SK-N-SH (cell line): ENCODE results near the gene FBXO31. TPM values are rescaled to one million over a fixed set of nuclear protein-coding genes. Genes with fewer than 3 reads are reported as not detected.

Experiments
- CTCF ChIA-PET: fragments of 300-600, 350-600 bp; formaldehyde crosslinking; extraction: SDS; loops from one replicate; lab custom pipeline; 2021; lab: Yijun Ruan, JAX
- POLR2A ChIA-PET: fragments of 350-600 bp; sonication (Branson Sonifier 250); formaldehyde crosslinking; extraction: SDS; loops from one replicate; lab custom pipeline; 2020; ENCODE audit warnings: antibody characterized with exemption, inconsistent platforms; lab: Yijun Ruan, JAX
- DNase-seq: peaks from one replicate; pipeline ENCODE4 v3.0.0; 2012
- H2AFZ ChIP-seq: fragments of 200-600 bp; sonication (generic); 2 replicates; pipeline ENCODE4 v1.8.1; 2016; ENCODE audit warnings: antibody characterized with exemption, mild to moderate bottlenecking, low read depth
- H3F3A ChIP-seq: fragments of 200-600 bp; sonication (generic); replicated peaks from 2 replicates; pipeline ENCODE3; 2016; ENCODE audit warnings: antibody characterized with exemption, mild to moderate bottlenecking; ENCODE audit not compliant: insufficient read depth
- H3K27ac ChIP-seq, 2 experiments: fragments of 200-500 bp in 1 of 2; fragments of 200-600 bp in 1 of 2; sonication (Bioruptor generic) in 1 of 2; sonication (generic), shearing (Covaris generic) in 1 of 2; 2 replicates each; pipeline versions ENCODE4 v1.5.1 to v1.6.1; 2014 to 2016; ENCODE audit warnings: low read depth in 2 of 2, inconsistent platforms in 1 of 2, low read length in 1 of 2, mild to moderate bottlenecking in 1 of 2, mixed read lengths in 1 of 2
- H3K27me3 ChIP-seq: fragments of 200-600 bp; sonication (generic), shearing (Covaris generic); 2 replicates; pipeline ENCODE4 v1.6.1; 2016; ENCODE audit warnings: mixed run types; ENCODE audit not compliant: insufficient read depth
- H3K36me3 ChIP-seq, 2 experiments: fragments of 200-500 bp in 1 of 2; fragments of 200-600 bp in 1 of 2; sonication (Bioruptor generic) in 1 of 2; sonication (generic) in 1 of 2; replicated peaks in 1 of 2; 2 replicates each; pipeline versions ENCODE3 to v1.5.1; 2014 to 2016; ENCODE audit warnings: low read length in 1 of 2, mild to moderate bottlenecking in 1 of 2; ENCODE audit not compliant: insufficient read depth in 2 of 2, control insufficient read depth in 1 of 2
- H3K4me1 ChIP-seq, 2 experiments: fragments of 200-500 bp in 1 of 2; fragments of 200-600 bp in 1 of 2; sonication (Bioruptor generic) in 1 of 2; sonication (generic), shearing (Covaris generic) in 1 of 2; 2 replicates each; pipeline versions ENCODE4 v1.5.1 to v1.6.1; 2014 to 2016; ENCODE audit warnings: low read depth in 1 of 2, low read length in 1 of 2, mixed run types in 1 of 2; ENCODE audit not compliant: insufficient read depth in 2 of 2, control insufficient read depth in 1 of 2
- H3K4me2 ChIP-seq: fragments of 200-600 bp; sonication (generic), shearing (Covaris generic); 2 replicates; pipeline ENCODE4 v1.6.1; 2017; ENCODE audit warnings: mixed run types
- H3K4me3 ChIP-seq, 2 experiments: fragments of 200-500 bp in 1 of 2; fragments of 200-600 bp in 1 of 2; sonication (Bioruptor generic) in 1 of 2; sonication (generic), shearing (Covaris generic) in 1 of 2; 2 replicates each; pipeline versions ENCODE4 v1.5.1 to v1.8.1; 2014 to 2016; ENCODE audit warnings: low read depth in 2 of 2, inconsistent platforms in 1 of 2, low read length in 1 of 2, mild to moderate bottlenecking in 1 of 2, mixed read lengths in 1 of 2, moderate library complexity in 1 of 2
- H3K79me2 ChIP-seq: fragments of 200-600 bp; sonication (generic); 2 replicates; pipeline ENCODE4 v1.8.1; 2017; ENCODE audit warnings: mild to moderate bottlenecking; ENCODE audit not compliant: insufficient read depth
- H3K9ac ChIP-seq: fragments of 200-600 bp; sonication (generic); 2 replicates; pipeline ENCODE4 v1.6.1; 2017; ENCODE audit warnings: mixed run types
- H3K9me2 ChIP-seq: fragments of 200-600 bp; sonication (generic); 2 replicates; pipeline ENCODE4 v1.6.1; 2017; ENCODE audit warnings: mixed run types
- H3K9me3 ChIP-seq: fragments of 200-600 bp; sonication (generic); 2 replicates; pipeline ENCODE4 v1.6.1; 2017; ENCODE audit warnings: mixed run types, mild to moderate bottlenecking, moderate library complexity
- H4K20me1 ChIP-seq: fragments of 200-600 bp; sonication (generic); 2 replicates; pipeline ENCODE4 v1.6.1; 2017; ENCODE audit warnings: mild to moderate bottlenecking, mixed run types; ENCODE audit not compliant: insufficient read depth
- CTCF ChIP-seq: fragments of 200-600 bp; sonication (generic); IDR thresholded peaks from 2 replicates; pipeline ENCODE4 v1.6.1; 2017; ENCODE audit warnings: antibody characterized with exemption, mild to moderate bottlenecking, moderate library complexity
- FOSL2 ChIP-seq: IDR thresholded peaks from 2 replicates; pipeline ENCODE4 v1.4.0; 2012; ENCODE audit warnings: low read depth, mild to moderate bottlenecking, moderate library complexity, borderline replicate concordance
- FOXM1 ChIP-seq: IDR thresholded peaks from 2 replicates; pipeline ENCODE4 v1.4.0; 2012; ENCODE audit warnings: low read depth, mild to moderate bottlenecking
- POLR2AphosphoS5 ChIP-seq: IDR thresholded peaks from 2 replicates; pipeline ENCODE4 v1.6.1; 2012; ENCODE audit warnings: low read depth, low read length
- RXRA ChIP-seq: IDR thresholded peaks from 2 replicates; pipeline ENCODE4 v1.4.0; 2012; ENCODE audit warnings: low read depth, mild to moderate bottlenecking, borderline replicate concordance
- SMC3 ChIP-seq: IDR thresholded peaks from 2 replicates; pipeline ENCODE4 v1.6.1; 2012; ENCODE audit warnings: low read depth, low read length, improper control_type of control experiment
- TAF1 ChIP-seq: IDR thresholded peaks from 2 replicates; pipeline ENCODE4 v1.6.1; 2012; ENCODE audit warnings: low read depth, mild to moderate bottlenecking, low read length, moderate library complexity, borderline replicate concordance
- USF1 ChIP-seq: IDR thresholded peaks from 2 replicates; pipeline ENCODE4 v1.4.0; 2012; ENCODE audit warnings: low read depth, borderline replicate concordance
- WGBS: methylation state at CpG from one replicate; pipeline ENCODE4 v1.1.6; 2017; ENCODE audit warnings: low lambda C conversion rate; 5-methylcytosine and 5-hydroxymethylcytosine counted together
- polyA plus RNA-seq, 3 experiments: library from polyadenylated mRNA; depleted of rRNA; stranded (reverse); fragments of >200 nt; gene quantifications; 2 replicates each; pipeline ENCODE4 v1.2.3, GENCODE V29; 2012
- TF ChIP-seq, protein P1 (sequence below): IDR thresholded peaks from 2 replicates; pipeline ENCODE4; 2012
- TF ChIP-seq, protein P2 (sequence below): fragments of 150-350 bp; IDR thresholded peaks from 2 replicates; pipeline ENCODE4 v1.6.1; 2016; ENCODE audit warnings: mild to moderate bottlenecking, low read depth, low read length

The FBXO31 gene
- polyA plus RNA-seq, 1 of the 3 experiments (the other 2 are of a cell fraction): 14.2 TPM

GRCh38 chr16:87407511-87408112, 24.0 kb upstream of the FBXO31 start:
- H2AFZ ChIP-seq: no peak overlapping the region
- no peak overlapping the region for H3K9ac ChIP-seq
- no peaks in the 10 kb centered on the region for H3K9me2 ChIP-seq
- no peak overlapping the region for H3K4me3 ChIP-seq
- peaks cover 2% of the 10 kb centered on the region for H3F3A ChIP-seq
- no peaks in the 10 kb centered on the region for H3K79me2 ChIP-seq
- H3K27ac ChIP-seq: no peak overlapping the region; a peak in 1 of 4 replicates
- ChIA-PET CTCF (interaction anchor here (0.9 to 2.6 kb wide), 5 partner anchors 9 to 228 kb away, joined by 3 to 12 read pairs (median 6); no protein-coding TSS in a partner anchor), POLR2A (no interaction called here)
- DNase-seq: no peak
- H4K20me1 ChIP-seq: no peaks in the 10 kb centered on the region
- no peak overlapping the region for H3K4me2 ChIP-seq
- no peaks in the 10 kb centered on the region for H3K27me3 ChIP-seq
- no peaks in the 10 kb centered on the region for H3K9me3 ChIP-seq
- no peaks in the 10 kb centered on the region for H3K4me1 ChIP-seq
- 97% methylated on average over 22 of the region's 26 CpGs for WGBS
- peaks cover 49 to 90% of the 10 kb centered on the region in 2 experiments for H3K36me3 ChIP-seq
- TF ChIP-seq, protein P1, sequence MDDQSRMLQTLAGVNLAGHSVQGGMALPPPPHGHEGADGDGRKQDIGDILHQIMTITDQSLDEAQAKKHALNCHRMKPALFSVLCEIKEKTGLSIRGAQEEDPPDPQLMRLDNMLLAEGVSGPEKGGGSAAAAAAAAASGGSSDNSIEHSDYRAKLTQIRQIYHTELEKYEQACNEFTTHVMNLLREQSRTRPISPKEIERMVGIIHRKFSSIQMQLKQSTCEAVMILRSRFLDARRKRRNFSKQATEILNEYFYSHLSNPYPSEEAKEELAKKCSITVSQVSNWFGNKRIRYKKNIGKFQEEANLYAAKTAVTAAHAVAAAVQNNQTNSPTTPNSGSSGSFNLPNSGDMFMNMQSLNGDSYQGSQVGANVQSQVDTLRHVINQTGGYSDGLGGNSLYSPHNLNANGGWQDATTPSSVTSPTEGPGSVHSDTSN: no peak
- no peak for TF ChIP-seq SMC3
- TF ChIP-seq RXRA: no peak
- TF ChIP-seq FOSL2: no peak

- Histone ChIP-seq H3K9ac (no peak overlapping the region), H4K20me1 (no peaks in the 10 kb centered on the region), H3K36me3 (peaks cover 54 to 91% of the 10 kb centered on the region in 2 experiments), H3K4me3 (no peak overlapping the region), H3F3A (peaks cover 7% of the 10 kb centered on the region), H3K79me2 (peaks cover 2% of the 10 kb centered on the region; the same call in 1 of the 2 replicates), H3K4me2 (no peak overlapping the region), H2AFZ (no peak overlapping the region), H3K9me3 (no peaks in the 10 kb centered on the region), H3K4me1 (no peaks in the 10 kb centered on the region), H3K27me3 (no peaks in the 10 kb centered on the region), H3K27ac (no peak overlapping the region), H3K9me2 (no peaks in the 10 kb centered on the region)
- TF ChIP-seq, protein P1: no peak
- TF ChIP-seq FOXM1 (no peak), TAF1 (no peak), USF1 (no peak), CTCF (no peak), FOSL2 (no peak), POLR2AphosphoS5 (peak; percentile 23; the same call in 1 of the 2 replicates)
- TF ChIP-seq, protein P2, sequence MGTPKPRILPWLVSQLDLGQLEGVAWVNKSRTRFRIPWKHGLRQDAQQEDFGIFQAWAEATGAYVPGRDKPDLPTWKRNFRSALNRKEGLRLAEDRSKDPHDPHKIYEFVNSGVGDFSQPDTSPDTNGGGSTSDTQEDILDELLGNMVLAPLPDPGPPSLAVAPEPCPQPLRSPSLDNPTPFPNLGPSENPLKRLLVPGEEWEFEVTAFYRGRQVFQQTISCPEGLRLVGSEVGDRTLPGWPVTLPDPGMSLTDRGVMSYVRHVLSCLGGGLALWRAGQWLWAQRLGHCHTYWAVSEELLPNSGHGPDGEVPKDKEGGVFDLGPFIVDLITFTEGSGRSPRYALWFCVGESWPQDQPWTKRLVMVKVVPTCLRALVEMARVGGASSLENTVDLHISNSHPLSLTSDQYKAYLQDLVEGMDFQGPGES: no peak
- CTCF ChIA-PET: interaction anchor here (0.9 to 2.6 kb wide), 8 partner anchors 10 to 229 kb away, joined by 3 to 12 read pairs (median 6); no protein-coding TSS in a partner anchor
- DNase-seq: no peak
- POLR2A ChIA-PET: interaction anchor here (0.6 kb wide), 1 partner anchor 443 kb away, joined by 3 read pairs; no protein-coding TSS in a partner anchor
- 97% methylated on average over 14 of the region's 14 CpGs for WGBS
Observed at GRCh38 chr16:87406495-87407088, 23.0 kb upstream of the FBXO31 start.
